Measurements from ENCODE around the gene TMEM269.

Gene TMEM269

GRCh38 chr1:42820813-42821212, 36.0 kb downstream of the TMEM269 start:
- DNase-seq (ENCODE audit: low read depth in 1 of 2, low spot score in 1 of 2): no peak

GRCh38 chr1:42821690-42822089, 36.9 kb downstream of the TMEM269 start:
- DNase-seq (ENCODE audit: low read depth in 1 of 2, low spot score in 1 of 2): no peak

- DNase-seq (ENCODE audit: low read depth in 1 of 2, low spot score in 1 of 2): no peak
Measured at GRCh38 chr1:42822800-42823392, 38.1 kb downstream of the TMEM269 start.

DNA sequence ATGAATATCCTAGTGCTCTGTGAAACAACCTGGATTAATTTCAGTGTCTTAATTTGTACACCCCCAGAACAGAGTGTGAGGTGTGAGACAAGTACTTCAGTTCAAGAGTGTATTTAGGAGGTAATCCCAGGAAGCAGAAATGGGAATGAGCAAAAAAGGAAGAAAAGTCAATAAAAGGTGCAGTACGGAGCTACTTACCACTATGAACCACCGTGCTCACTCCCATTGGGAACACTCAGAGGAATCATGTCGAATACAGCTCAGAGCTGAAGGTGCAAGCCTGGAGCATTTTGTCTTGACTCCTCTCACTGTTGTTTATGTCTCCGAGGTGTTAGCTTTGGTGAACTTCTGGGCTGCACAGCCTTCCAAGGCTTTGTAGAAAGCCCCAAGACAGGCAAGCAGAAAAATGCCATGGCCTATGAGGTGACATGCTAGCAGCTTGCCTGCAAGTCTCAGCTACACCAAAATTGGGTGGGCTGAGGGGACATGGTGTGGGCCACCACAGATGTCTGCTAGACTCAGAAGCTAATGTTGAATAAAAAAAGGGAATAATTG, 39.8 kb downstream of the TMEM269 start:
- DNase-seq (ENCODE audit: low read depth in 1 of 2, low spot score in 1 of 2): no peak

GRCh38 chr1:42825036-42825851, 40.5 kb downstream of the TMEM269 start:
- DNase-seq (ENCODE audit: low read depth in 1 of 2, low spot score in 1 of 2): no peak

GRCh38 chr1:42830631-42831030, 45.8 kb downstream of the TMEM269 start:
- no peak for DNase-seq (ENCODE audit: low read depth in 1 of 2, low spot score in 1 of 2)

- DNase-seq (ENCODE audit: low read depth in 1 of 2, low spot score in 1 of 2): no peak
Measured at GRCh38 chr1:42831273-42831672, 46.5 kb downstream of the TMEM269 start.

DNA sequence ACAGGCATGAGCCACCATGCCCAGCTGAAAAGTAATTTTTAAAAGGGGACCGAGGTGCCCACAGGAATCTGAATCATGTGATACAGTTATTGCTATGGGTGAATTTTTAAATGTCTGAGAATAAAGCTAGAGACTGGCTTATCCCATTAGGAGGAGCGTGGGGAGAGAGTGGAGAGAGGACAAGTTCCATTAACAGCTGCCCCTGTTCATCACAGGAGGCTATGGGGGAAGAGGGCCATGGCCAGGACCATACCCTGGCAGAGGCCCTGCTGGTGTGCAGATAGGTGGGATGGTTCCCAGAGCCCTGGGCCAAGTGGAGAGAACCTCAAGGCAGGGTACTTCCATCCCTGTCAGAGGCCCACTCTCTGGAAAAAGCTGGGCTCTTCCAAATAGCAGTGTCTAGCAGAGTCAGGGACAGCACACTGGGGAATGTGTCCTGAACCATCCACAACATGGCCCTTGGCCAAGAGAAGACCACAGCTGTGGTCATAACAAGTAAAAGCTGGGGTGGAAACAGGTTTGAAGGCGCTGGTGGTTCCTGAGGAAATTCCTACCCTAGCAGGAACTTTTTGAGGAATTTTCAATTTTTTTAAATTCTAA, 48.0 kb downstream of the TMEM269 start:
- DNase-seq (ENCODE audit: low read depth in 1 of 2, low spot score in 1 of 2): no peak

DNA sequence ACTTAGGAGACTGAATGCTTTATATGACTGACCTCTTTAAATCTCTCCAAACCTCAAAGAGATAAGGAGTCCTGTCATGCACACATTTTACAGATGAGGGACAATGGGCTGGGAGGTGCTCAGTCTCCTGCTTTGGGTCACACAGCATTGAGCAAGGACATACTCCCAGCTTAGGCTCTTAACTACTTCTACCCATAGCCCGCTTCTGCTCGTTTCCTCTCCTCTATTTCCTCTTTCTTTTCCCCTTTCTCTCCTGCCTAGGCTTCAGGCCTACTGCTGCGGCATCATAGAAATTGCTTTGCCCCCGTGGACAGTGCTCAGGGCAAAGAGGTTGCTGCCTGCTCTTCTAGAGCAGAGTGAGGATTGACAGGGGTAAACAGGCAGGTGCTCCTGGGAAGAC, 49.2 kb downstream of the TMEM269 start:
- DNase-seq (ENCODE audit: low read depth in 1 of 2, low spot score in 1 of 2): no peak

DNA sequence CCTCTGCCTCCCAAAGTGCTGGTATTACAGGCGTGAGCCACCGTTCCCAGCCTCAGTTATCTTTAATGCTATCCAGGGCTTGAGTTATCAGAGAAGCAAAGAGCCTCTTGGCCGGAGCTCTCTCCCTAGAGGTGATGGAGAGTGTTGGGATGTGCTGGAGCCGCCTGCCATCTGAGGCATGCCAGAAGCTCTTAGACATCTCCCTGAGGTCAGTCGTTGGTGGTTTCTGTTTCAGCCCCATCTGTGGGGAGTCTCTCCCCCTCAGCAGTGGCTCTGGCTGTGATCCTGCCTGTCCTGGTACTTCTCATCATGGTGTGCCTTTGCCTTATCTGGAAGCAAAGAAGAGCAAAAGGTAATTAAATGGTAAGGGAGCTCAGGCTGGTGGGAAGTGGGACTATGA, 50.0 kb downstream of the TMEM269 start:
- DNase-seq (ENCODE audit: low read depth in 1 of 2, low spot score in 1 of 2): no peak

- no peak for DNase-seq (ENCODE audit: low read depth in 1 of 2, low spot score in 1 of 2)
Measured at GRCh38 chr1:42835422-42835821, 50.6 kb downstream of the TMEM269 start.

DNA sequence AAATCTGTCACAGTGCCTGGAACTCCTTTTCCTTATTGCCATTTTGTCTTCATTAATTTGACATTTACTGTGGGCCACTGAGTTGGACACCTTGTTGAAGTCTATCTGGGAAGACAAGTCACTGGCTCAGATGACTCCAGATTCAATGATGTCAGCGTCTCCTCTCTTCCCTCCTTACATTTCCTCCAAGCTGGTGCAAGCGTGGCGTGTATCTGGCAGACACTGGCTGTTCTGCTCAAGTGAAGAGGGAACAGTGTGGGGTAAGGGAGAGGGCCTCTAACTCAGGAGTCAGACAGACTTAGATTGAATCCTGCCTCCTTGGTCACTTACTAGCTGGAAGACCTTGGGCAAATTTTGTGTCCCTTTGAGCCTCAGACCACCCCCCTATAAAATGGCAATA, 52.9 kb downstream of the TMEM269 start:
- no peak for DNase-seq (ENCODE audit: low read depth in 1 of 2, low spot score in 1 of 2)

- DNase-seq (ENCODE audit: low read depth in 1 of 2, low spot score in 1 of 2): no peak
Measured at GRCh38 chr1:42838482-42839190, 53.8 kb downstream of the TMEM269 start.

DNA sequence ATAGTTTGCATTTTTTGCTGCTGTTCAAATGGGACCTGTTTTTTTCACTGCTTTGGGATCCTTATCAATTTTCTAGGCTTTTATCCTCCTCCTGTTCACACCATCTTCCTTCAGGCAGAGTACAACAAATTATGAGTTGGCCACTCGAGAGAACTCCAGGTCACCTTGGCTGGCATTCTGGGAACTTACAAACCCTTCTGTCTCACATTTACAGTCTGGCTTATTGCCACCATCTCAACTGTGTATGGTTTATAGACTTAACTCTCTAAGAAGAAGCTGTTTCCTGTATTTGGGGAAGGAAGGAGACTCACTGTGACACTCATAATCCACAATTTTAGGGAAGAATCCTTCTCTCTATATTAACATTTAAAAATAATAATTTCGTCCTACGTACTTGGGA, 56.2 kb downstream of the TMEM269 start:
- no peak for DNase-seq (ENCODE audit: low read depth in 1 of 2, low spot score in 1 of 2)

DNA sequence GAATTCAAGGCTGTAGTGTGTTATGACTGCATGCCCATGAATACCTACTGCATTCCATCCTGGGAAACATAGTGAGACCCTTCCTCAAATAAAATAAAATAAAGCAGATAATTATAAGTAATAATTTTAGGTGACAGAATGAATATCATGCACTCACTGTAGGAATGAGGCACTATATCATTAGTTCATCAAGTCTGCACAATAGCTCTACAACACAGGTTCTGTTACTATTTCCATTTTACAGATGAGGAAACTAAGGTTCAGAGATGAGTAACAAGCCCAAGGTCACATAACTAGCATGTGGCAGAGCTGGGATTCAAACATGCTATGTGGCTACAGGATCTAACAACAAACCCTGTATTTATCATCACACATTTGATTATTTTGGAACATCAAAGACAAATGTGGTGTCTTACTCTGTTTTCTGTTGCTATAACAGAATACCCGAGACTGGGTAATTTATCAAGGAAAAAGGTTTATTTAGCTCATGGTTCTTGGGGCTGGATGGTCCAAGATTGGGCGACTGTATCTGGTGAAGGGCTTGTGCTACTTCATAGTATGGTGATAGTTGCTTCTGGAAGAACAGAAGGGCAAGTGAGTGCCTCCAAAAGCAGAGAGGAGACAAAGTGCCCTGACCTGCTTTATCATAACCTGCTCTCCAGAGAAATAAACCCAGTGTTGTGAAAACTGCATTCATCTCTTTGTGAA, 56.8 kb downstream of the TMEM269 start:
- DNase-seq (ENCODE audit: low read depth in 1 of 2, low spot score in 1 of 2): no peak

- no peak for DNase-seq (ENCODE audit: low read depth in 1 of 2, low spot score in 1 of 2)
Measured at GRCh38 chr1:42844592-42845140, 59.9 kb downstream of the TMEM269 start.

GRCh38 chr1:42845193-42845592, 60.4 kb downstream of the TMEM269 start:
- no peak for DNase-seq (ENCODE audit: low read depth in 1 of 2, low spot score in 1 of 2)

- no peak for DNase-seq (ENCODE audit: low read depth in 1 of 2, low spot score in 1 of 2)
Measured at GRCh38 chr1:42845866-42846256, 61.1 kb downstream of the TMEM269 start.

GRCh38 chr1:42846257-42847110, 61.7 kb downstream of the TMEM269 start, which contains the start of gene ZNF691:
Gene ZNF691, plus strand, starts transcription at chr1:42846613. Its CDS starts 3,046 bp downstream, at chr1:42849659.
- peak; percentile 73 to 80 for DNase-seq (ENCODE audit: low read depth in 1 of 2, low spot score in 1 of 2)

All from activated T-helper 1 cell treated with anti-CD3 and anti-CD28 coated beads, Interleukin-2, amount 50 U/mL, for 16 hours (primary cell).